Parathyroid adenoma (tissue), 2 donors: Measurements from ENCODE around the gene FRMD1.

Source experiments
- H2AFZ ChIP-seq: fragments of 300-600 bp; sonication (generic); one replicate; pipeline ENCODE4 v1.7.0; 2017; ENCODE audit warnings: antibody characterized with exemption, mild to moderate bottlenecking
- H3K27ac ChIP-seq: fragments of 300-600 bp; sonication (generic); one replicate; pipeline ENCODE4 v1.7.0; 2017
- H3K27me3 ChIP-seq: fragments of 300-600 bp; sonication (generic); one replicate; pipeline ENCODE4 v1.7.0; 2017; ENCODE audit warnings: low read length; ENCODE audit not compliant: control insufficient read depth, insufficient read depth
- H3K36me3 ChIP-seq: fragments of 300-600 bp; sonication (generic); one replicate; pipeline ENCODE4 v1.7.0; 2017; ENCODE audit warnings: low read length; ENCODE audit not compliant: control insufficient read depth, insufficient read depth
- H3K4me1 ChIP-seq: fragments of 300-600 bp; sonication (generic); one replicate; pipeline ENCODE4 v1.7.0; 2017; ENCODE audit warnings: control low read depth
- H3K4me2 ChIP-seq: fragments of 300-600 bp; sonication (generic); one replicate; pipeline ENCODE4 v1.7.0; 2017; ENCODE audit warnings: low read length
- H3K4me3 ChIP-seq: fragments of 300-600 bp; sonication (generic); one replicate; pipeline ENCODE4 v1.7.0; 2017; ENCODE audit warnings: low read depth, low read length
- H3K79me2 ChIP-seq: fragments of 300-600 bp; sonication (generic); one replicate; pipeline ENCODE4 v1.7.0; 2017; ENCODE audit warnings: control low read depth
- H3K9ac ChIP-seq: fragments of 300-600 bp; sonication (generic); one replicate; pipeline ENCODE4 v1.7.0; 2017; ENCODE audit warnings: mild to moderate bottlenecking
- H3K9me3 ChIP-seq: fragments of 300-600 bp; sonication (generic); one replicate; pipeline ENCODE4 v1.7.0; 2017; ENCODE audit warnings: low read length; ENCODE audit not compliant: control insufficient read depth
- CTCF ChIP-seq: fragments of 300-600 bp; sonication (generic); IDR thresholded peaks from one replicate; pipeline ENCODE4 v1.7.0; 2017; ENCODE audit warnings: antibody characterized with exemption, mild to moderate bottlenecking
- donor health status: primary hyperparathyroidism.

Gene FRMD1

GRCh38 chr6:168086066-168086465, 7.1 kb upstream of the FRMD1 start:
- no peak overlapping the region for H3K27ac ChIP-seq
- no peak overlapping the region for H3K4me3 ChIP-seq
- H3K9me3 ChIP-seq = no peaks in the 10 kb centered on the region
- no peak overlapping the region for H2AFZ ChIP-seq
- no peaks in the 10 kb centered on the region for H3K36me3 ChIP-seq
- H3K79me2 ChIP-seq = no peaks in the 10 kb centered on the region
- no peak overlapping the region for H3K4me2 ChIP-seq
- H3K27me3 ChIP-seq = no peaks in the 10 kb centered on the region
- H3K9ac ChIP-seq = no peak overlapping the region
- H3K4me1 ChIP-seq = no peaks in the 10 kb centered on the region
- no peak for TF ChIP-seq CTCF

DNA sequence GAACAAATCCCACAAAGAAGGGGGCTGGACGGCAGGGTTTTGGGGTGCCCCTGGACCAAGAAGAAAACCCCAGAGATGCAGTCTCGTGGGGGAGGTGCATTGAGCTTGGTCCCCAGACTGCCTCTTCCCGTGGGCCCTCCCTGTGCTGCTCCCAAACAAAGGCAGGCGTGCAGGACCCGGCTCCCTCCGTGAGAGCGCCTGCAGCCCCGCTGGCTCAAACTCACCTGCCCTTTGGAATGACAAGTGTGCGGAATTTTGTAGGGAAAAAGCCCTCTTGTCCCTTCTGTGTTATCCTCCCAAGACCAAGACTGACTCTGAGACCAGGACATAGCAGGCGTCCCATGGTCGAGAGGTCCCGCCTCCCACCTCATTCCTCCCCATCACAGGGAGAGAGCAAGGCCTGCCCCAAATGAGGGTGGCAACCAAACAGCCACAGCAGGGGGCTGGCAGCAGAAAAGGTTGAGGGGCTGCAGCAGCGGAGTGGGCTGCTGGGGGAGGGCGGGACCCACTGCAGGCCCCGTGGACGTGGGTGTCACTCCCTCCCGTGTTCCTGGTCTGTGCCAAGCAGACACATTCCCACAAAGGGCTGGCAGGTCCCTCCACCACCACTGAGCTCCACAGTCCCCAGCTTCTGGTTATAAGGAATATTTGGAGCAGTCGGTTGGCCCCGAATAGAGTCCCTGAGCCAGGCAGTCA, 5.6 kb upstream of the FRMD1 start:
- Histone ChIP-seq H3K27me3 (no peaks in the 10 kb centered on the region), H3K79me2 (no peaks in the 10 kb centered on the region), H3K9me3 (no peaks in the 10 kb centered on the region), H3K27ac (no peak overlapping the region), H3K4me2 (no peak overlapping the region), H3K9ac (no peak overlapping the region), H3K36me3 (no peaks in the 10 kb centered on the region), H3K4me1 (no peaks in the 10 kb centered on the region), H2AFZ (no peak overlapping the region), H3K4me3 (no peak overlapping the region)
- TF ChIP-seq CTCF = no peak

GRCh38 chr6:168083514-168083885, 4.5 kb upstream of the FRMD1 start:
- no peaks in the 10 kb centered on the region for H3K9me3 ChIP-seq
- H3K79me2 ChIP-seq = no peaks in the 10 kb centered on the region
- H3K4me1 ChIP-seq = no peaks in the 10 kb centered on the region
- no peak for TF ChIP-seq CTCF
- H2AFZ ChIP-seq = no peak overlapping the region
- H3K27ac ChIP-seq = no peak overlapping the region
- no peak overlapping the region for H3K4me2 ChIP-seq
- no peaks in the 10 kb centered on the region for H3K27me3 ChIP-seq
- no peak overlapping the region for H3K4me3 ChIP-seq
- no peak overlapping the region for H3K9ac ChIP-seq
- no peaks in the 10 kb centered on the region for H3K36me3 ChIP-seq

GRCh38 chr6:168082860-168083513, 4.0 kb upstream of the FRMD1 start:
- H3K27me3 ChIP-seq = no peaks in the 10 kb centered on the region
- H3K4me1 ChIP-seq = no peaks in the 10 kb centered on the region
- no peaks in the 10 kb centered on the region for H3K79me2 ChIP-seq
- H3K36me3 ChIP-seq = no peaks in the 10 kb centered on the region
- no peaks in the 10 kb centered on the region for H3K9me3 ChIP-seq
- H3K27ac ChIP-seq = no peak overlapping the region
- H3K4me2 ChIP-seq = no peak overlapping the region
- H3K9ac ChIP-seq = no peak overlapping the region
- TF ChIP-seq CTCF = no peak
- H2AFZ ChIP-seq = no peak overlapping the region
- H3K4me3 ChIP-seq = no peak overlapping the region
